ENCODE results near the gene PIAS2.

Gene PIAS2

DNA sequence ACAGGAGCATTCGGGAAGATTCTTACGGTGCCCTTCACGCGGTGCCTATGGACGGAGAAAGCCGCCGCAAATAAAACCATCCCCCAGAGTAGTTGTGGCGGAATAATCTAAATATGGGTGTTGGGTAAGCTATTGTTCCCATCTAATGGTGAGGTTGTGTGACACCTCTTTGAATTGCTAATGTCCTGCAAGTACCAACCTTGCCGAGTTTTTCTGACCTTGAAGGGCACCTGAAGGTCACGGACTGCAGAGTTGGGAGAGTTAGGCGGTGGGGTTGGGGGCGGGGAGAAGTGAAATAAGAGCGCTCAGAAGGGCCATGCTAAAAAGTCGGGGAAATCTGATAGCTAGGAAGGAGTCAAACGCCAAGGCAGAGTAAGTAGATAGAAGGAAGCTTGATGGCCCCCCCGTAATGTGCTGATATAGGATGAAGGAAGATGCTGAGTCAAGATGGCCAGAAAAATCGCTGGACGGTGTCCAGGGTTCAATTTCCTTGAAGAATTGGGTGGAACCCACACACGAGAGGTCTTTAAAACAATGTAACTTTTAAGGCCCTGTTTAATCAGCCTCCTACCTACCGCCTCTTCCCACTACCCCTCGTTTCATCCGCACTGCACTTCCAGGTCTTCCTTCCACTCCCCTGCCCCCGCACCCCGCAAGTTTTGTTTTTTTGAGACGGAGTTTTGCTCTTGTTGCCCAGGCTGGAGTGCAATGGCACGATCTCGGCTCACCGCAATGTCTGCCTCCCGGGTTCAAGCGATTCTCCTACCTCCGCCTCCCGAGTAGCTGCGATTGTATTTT lies 695 bp upstream of the PIAS2 start:
- Mint-ChIP-seq H3K4me1 (ENCODE audit: low read depth) (peaks cover 45% of the 10 kb centered on the region), H3K4me3 (peak overlapping the region; percentile 92), H3K9me3 (no peaks in the 10 kb centered on the region), H3K36me3 (ENCODE audit: low read depth) (no peaks in the 10 kb centered on the region), H3K27me3 (no peaks in the 10 kb centered on the region), H3K27ac (peak overlapping the region; percentile 87)

- peak overlapping the region; percentile 92 for H3K4me3 Mint-ChIP-seq
- H3K4me1 Mint-ChIP-seq (ENCODE audit: low read depth) = peaks cover 45% of the 10 kb centered on the region
- H3K9me3 Mint-ChIP-seq = no peaks in the 10 kb centered on the region
- H3K36me3 Mint-ChIP-seq (ENCODE audit: low read depth) = no peaks in the 10 kb centered on the region
- peak overlapping the region; percentile 91 for H3K27ac Mint-ChIP-seq
- H3K27me3 Mint-ChIP-seq = no peaks in the 10 kb centered on the region
These were observed 678 bp downstream of the PIAS2 start for GRCh38 chr18:46916551-46917107.

DNA sequence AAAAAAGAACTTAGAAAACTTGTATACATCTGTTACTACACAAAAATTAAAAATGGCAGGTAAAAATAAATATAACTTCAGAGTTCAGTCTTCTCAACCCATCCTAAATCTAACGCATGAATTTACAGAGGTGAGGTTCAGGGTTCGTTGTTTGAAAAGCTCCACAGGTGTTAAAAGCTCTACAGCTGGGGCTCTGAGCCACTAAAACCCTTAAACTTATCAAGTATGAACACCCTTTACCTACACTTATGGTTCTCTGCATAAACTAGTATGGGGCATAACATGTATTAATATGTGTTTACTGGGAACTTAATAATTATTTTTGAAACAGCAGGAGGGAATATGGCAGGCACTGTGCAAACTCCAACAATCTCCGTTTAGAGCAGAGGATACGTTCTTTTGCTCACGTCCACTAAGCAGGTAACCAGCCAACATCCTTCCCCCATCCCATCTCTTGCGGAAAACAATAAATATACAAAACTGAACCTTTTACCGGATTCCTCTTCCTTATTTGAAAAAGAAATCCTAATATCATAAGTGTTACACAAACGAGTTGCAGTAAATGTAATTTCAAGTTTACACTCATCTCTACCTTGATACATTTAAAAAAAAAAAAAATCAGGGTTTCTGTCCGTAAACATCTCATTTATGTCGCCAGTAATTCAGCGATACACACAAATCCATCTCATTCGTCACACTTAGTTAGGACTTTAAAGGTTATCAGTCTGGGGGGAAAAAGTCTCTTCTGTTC lies 1.3 kb downstream of the PIAS2 start:
- Mint-ChIP-seq H3K9me3 (no peaks in the 10 kb centered on the region), H3K4me1 (ENCODE audit: low read depth) (peaks cover 45% of the 10 kb centered on the region), H3K36me3 (ENCODE audit: low read depth) (no peaks in the 10 kb centered on the region), H3K27ac (peak overlapping the region; percentile 91), H3K27me3 (no peaks in the 10 kb centered on the region), H3K4me3 (peak overlapping the region; percentile 92)

DNA sequence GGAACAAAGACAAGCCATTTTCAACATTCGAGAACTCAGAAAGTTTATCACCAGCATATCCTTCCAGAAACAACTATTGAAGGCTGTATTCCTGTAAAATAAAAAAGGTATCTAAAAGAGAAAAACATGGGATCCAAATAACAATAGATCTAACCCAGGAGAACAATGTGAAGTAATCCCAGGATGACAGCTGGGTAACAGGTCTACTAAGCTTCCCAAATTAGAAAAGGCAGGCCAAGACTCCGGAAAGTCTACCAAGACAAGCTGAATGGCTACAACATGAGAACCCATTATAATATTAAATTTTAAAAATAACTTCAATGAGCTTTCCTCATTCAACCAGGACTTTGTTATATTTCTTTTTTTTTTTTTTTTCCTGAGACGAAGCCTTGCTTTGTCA lies 6.5 kb downstream of the PIAS2 start:
- peaks cover 33% of the 10 kb centered on the region for H3K4me1 Mint-ChIP-seq (ENCODE audit: low read depth)
- H3K36me3 Mint-ChIP-seq (ENCODE audit: low read depth) = peaks cover 25% of the 10 kb centered on the region
- H3K27ac Mint-ChIP-seq = no peak overlapping the region
- no peak overlapping the region for H3K4me3 Mint-ChIP-seq
- H3K9me3 Mint-ChIP-seq = no peaks in the 10 kb centered on the region
- H3K27me3 Mint-ChIP-seq = no peaks in the 10 kb centered on the region

- Mint-ChIP-seq H3K4me3 (no peak overlapping the region), H3K4me1 (ENCODE audit: low read depth) (peaks cover 20% of the 10 kb centered on the region), H3K36me3 (ENCODE audit: low read depth) (peaks cover 32% of the 10 kb centered on the region), H3K27ac (no peak overlapping the region), H3K9me3 (no peaks in the 10 kb centered on the region), H3K27me3 (no peaks in the 10 kb centered on the region)
These were observed 7.8 kb downstream of the PIAS2 start for GRCh38 chr18:46909497-46909896.

- H3K36me3 Mint-ChIP-seq (ENCODE audit: low read depth) = peaks cover 53% of the 10 kb centered on the region
- no peak overlapping the region for H3K4me3 Mint-ChIP-seq
- H3K27ac Mint-ChIP-seq = no peak overlapping the region
- peaks cover 15% of the 10 kb centered on the region for H3K4me1 Mint-ChIP-seq (ENCODE audit: low read depth)
- H3K27me3 Mint-ChIP-seq = no peaks in the 10 kb centered on the region
- no peaks in the 10 kb centered on the region for H3K9me3 Mint-ChIP-seq
These were observed 13.9 kb downstream of the PIAS2 start for GRCh38 chr18:46903406-46903805.

GRCh38 chr18:46899274-46899948 lies 17.9 kb downstream of the PIAS2 start:
- H3K36me3 Mint-ChIP-seq (ENCODE audit: low read depth) = peaks cover 38% of the 10 kb centered on the region
- H3K27me3 Mint-ChIP-seq = no peaks in the 10 kb centered on the region
- no peak overlapping the region for H3K4me3 Mint-ChIP-seq
- no peak overlapping the region for H3K27ac Mint-ChIP-seq
- H3K4me1 Mint-ChIP-seq (ENCODE audit: low read depth) = peaks cover 22% of the 10 kb centered on the region
- H3K9me3 Mint-ChIP-seq = no peaks in the 10 kb centered on the region

DNA sequence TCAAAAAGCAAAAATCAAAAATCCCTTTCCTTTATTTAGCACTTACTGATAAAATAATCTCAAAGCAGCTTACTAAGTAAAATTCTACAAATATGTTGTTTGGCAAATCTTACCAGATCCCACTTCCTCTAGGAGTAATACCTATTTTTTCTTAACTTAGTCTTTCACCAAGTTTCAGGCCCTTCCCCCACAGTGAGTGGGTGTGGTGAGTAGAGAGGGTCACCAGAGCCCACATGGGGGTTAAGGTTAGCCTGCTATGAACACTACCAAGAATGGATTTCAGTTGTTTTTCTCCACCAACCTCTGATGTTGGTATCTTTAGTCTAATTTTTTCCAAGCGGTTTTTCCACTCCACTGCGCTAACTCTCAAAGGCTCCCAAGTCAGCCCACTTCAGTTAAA lies 23.2 kb downstream of the PIAS2 start:
- Mint-ChIP-seq H3K27me3 (no peaks in the 10 kb centered on the region), H3K4me1 (ENCODE audit: low read depth) (peaks cover 60% of the 10 kb centered on the region), H3K4me3 (no peak overlapping the region), H3K27ac (peak overlapping the region; percentile 79), H3K36me3 (ENCODE audit: low read depth) (peaks cover 38% of the 10 kb centered on the region), H3K9me3 (peaks cover 2% of the 10 kb centered on the region)

- H3K27me3 Mint-ChIP-seq = no peaks in the 10 kb centered on the region
- peaks cover 10% of the 10 kb centered on the region for H3K9me3 Mint-ChIP-seq
- no peak overlapping the region for H3K27ac Mint-ChIP-seq
- no peak overlapping the region for H3K4me3 Mint-ChIP-seq
- H3K36me3 Mint-ChIP-seq (ENCODE audit: low read depth) = peaks cover 46% of the 10 kb centered on the region
- H3K4me1 Mint-ChIP-seq (ENCODE audit: low read depth) = peaks cover 60% of the 10 kb centered on the region
These were observed 23.9 kb downstream of the PIAS2 start for GRCh38 chr18:46893360-46893759.

GRCh38 chr18:46892842-46893241 lies 24.5 kb downstream of the PIAS2 start:
- Mint-ChIP-seq H3K4me1 (ENCODE audit: low read depth) (peaks cover 60% of the 10 kb centered on the region), H3K27me3 (no peaks in the 10 kb centered on the region), H3K36me3 (ENCODE audit: low read depth) (peaks cover 51% of the 10 kb centered on the region), H3K4me3 (no peak overlapping the region), H3K9me3 (peaks cover 11% of the 10 kb centered on the region), H3K27ac (peak overlapping the region; percentile 2)

DNA sequence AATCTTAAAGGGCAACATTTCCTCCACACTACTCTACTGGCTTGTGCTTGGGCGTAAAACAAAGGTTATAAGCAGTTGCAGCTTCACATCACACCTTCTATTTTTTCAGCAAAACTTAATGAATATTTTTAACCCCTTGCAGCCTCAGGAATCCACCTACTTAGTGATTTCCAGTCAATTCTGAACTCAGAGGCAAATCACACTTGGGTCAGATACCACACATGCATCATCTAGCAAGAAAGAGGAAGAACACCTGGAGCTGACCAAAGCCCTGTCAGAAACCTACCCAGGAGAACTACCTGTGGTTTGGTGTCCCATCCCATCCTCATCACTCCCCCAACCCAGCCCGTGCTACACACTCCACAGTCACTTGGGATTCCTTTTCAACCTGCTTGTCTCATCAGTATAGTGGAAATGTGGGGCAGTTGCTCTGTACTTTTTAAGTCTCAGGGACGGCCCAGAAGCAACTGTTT lies 25.5 kb downstream of the PIAS2 start:
- Mint-ChIP-seq H3K9me3 (peaks cover 11% of the 10 kb centered on the region), H3K27me3 (no peaks in the 10 kb centered on the region), H3K27ac (peak overlapping the region; percentile 53), H3K4me1 (ENCODE audit: low read depth) (peaks cover 55% of the 10 kb centered on the region), H3K4me3 (no peak overlapping the region), H3K36me3 (ENCODE audit: low read depth) (peaks cover 60% of the 10 kb centered on the region)

GRCh38 chr18:46888965-46889364 lies 28.3 kb downstream of the PIAS2 start:
- Mint-ChIP-seq H3K36me3 (ENCODE audit: low read depth) (peaks cover 47% of the 10 kb centered on the region), H3K4me1 (ENCODE audit: low read depth) (peaks cover 40% of the 10 kb centered on the region), H3K4me3 (no peak overlapping the region), H3K27ac (no peak overlapping the region), H3K27me3 (no peaks in the 10 kb centered on the region), H3K9me3 (peaks cover 11% of the 10 kb centered on the region)

GRCh38 chr18:46886893-46887292 lies 30.4 kb downstream of the PIAS2 start:
- Mint-ChIP-seq H3K4me1 (ENCODE audit: low read depth) (peaks cover 20% of the 10 kb centered on the region), H3K27me3 (no peaks in the 10 kb centered on the region), H3K27ac (no peak overlapping the region), H3K36me3 (ENCODE audit: low read depth) (peaks cover 39% of the 10 kb centered on the region), H3K4me3 (no peak overlapping the region), H3K9me3 (peaks cover 11% of the 10 kb centered on the region)

GRCh38 chr18:46883180-46883579 lies 34.1 kb downstream of the PIAS2 start:
- no peaks in the 10 kb centered on the region for H3K27me3 Mint-ChIP-seq
- H3K27ac Mint-ChIP-seq = no peak overlapping the region
- H3K9me3 Mint-ChIP-seq = peaks cover 8% of the 10 kb centered on the region
- H3K4me3 Mint-ChIP-seq = no peak overlapping the region
- peaks cover 2% of the 10 kb centered on the region for H3K4me1 Mint-ChIP-seq (ENCODE audit: low read depth)
- H3K36me3 Mint-ChIP-seq (ENCODE audit: low read depth) = peaks cover 34% of the 10 kb centered on the region

Data from stimulated activated naive CD8-positive, alpha-beta T cell treated with anti-CD3 and anti-CD28 coated beads, Interleukin-15, Interleukin-2, amounts not matched to agents 100 ng/mL and 50 ng/mL, for 24 hours (primary cell).